ENCODE measurements around the gene NR1I2. TPM values are rescaled to one million over a fixed set of nuclear protein-coding genes. Genes with fewer than 3 reads are reported as not detected.

NR1I2 gene
- polyA plus RNA-seq: under 1 TPM in 1 of 3 donors, not detected in 2; 0.13 TPM

DNA sequence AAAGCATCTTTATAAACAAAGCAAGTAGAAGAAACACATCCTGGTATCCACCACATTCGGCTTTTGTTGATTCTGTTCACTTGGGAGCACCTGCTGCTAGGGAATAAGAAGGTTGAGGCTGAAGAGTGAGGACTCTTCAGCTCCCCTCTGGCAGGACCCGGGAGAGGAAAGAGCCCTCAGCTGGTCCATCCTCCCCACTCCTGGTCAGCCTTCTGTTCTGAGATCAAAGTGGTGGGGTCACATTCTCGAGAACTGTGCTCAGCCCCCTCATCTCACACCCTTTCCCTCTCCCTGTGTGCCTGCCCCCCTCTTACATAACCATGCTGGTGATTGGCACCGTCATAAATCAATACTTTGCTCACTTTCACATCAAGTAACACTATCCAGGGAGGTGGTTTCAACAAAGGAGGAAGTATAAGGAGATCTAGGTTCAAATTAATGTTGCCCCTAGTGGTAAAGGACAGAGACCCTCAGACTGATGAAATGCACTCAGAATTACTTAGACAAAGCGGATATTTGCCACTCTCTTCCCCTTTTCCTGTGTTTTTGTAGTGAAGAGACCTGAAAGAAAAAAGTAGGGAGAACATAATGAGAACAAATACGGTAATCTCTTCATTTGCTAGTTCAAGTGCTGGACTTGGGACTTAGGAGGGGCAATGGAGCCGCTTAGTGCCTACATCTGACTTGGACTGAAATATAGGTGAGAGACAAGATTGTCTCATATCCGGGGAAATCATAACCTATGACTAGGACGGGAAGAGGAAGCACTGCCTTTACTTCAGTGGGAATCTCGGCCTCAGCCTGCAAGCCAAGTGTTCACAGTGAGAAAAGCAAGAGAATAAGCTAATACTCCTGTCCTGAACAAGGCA is at the start of gene NR1I2:
NR1I2 (plus strand) TSS at position 772 of the 869 bp plus-strand sequence.
- no peak within 1 kb of the TSS for H3K27ac ChIP-seq (ENCODE audit: low read depth, low read length)
- WGBS, 3 donors: 71 to 76% (median 74%) methylated on average over 10 of the region's 10 CpGs

DNA sequence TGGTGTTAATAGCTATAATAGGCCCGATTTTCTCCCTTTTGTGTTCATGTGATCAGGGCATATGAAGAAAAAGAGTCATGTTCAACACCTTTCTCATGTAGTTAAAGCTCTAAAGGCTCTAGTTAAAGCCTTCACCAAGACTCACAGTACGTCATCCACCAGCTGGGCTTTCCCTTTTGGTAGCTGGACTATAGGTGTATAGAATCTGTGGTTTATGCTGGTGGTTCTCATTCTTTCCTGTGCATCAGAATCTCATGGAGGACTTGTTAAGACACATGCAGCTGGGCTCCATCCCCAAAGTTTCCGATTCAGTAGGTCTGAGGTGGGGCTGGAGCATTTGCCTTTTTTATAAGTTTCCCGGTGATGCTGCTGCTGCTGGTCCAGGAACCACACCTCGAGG is 48.1 kb upstream of the NR1I2 start:
- 92 to 94% (median 94%) methylated on average over 5 of the region's 5 CpGs for WGBS, 3 donors

DNA sequence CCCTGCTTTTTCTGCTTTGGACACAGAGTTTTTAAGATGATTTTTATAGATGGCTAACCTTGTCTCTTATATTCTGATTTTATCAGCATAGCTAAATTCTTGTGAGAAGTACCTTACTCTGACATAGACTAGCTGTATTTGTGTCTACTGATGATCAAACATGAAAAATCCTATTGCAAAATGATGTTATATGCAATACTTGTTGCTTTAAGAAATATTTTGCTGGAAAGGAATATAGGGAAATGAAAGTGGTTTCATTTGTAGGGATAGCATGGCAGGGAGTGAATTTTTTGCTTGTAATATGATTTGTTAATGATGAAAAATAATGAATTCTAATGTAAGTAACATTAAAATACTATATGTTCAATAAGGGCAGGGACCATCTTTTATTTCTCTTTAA is 43.2 kb upstream of the NR1I2 start:
- H3K27ac ChIP-seq (ENCODE audit: low read depth, low read length): no peak overlapping the region

More for the DNA sequence above, 48.1 kb upstream of the NR1I2 start:
- H3K27ac ChIP-seq (ENCODE audit: low read depth, low read length): no peak overlapping the region

DNA sequence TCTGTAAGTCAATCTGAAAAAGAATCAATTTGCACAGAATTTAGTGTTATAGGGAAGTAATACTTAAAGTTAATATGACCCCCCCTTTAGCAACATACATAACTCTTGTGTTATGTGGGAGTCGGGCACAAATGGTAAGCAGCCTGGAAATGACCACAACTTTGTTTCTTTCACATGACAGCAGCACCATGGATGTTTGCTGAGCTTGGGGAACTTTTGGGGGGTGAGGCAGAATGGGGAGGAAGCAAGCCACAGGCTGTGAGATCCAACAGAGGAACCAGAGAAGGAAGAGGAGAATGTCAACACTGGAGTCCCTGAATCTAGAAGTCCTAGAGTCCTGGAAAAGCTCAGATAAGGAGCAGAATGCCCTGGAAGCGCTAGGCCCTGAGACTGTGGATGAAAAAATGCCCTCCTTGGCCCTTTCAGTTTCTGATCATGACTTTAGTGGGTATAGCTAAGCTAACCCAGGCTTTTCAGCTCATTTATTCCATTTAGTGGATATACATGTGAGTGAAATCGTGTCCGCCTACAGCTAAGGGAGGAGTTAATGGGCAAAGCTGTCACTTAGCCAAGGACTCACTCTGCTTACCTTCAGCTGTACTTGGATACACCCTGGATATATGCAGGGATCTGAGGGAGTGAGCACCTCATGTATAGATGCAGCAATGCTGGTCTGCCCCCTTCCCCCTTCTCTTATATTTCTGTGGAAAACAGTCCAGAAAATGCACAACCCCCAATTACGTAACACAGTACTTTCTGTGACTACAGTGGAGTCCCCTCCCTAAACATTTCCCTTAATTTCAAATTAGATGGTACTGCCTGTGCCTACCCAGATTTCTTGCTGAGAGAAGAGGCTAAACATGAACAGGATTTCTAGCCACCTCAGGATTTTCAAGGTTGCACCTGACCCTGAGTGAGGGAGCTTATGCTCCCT is 40.0 kb upstream of the NR1I2 start:
- WGBS, 3 donors: 76 to 86% (median 84%) methylated on average over 5 of the region's 5 CpGs

DNA sequence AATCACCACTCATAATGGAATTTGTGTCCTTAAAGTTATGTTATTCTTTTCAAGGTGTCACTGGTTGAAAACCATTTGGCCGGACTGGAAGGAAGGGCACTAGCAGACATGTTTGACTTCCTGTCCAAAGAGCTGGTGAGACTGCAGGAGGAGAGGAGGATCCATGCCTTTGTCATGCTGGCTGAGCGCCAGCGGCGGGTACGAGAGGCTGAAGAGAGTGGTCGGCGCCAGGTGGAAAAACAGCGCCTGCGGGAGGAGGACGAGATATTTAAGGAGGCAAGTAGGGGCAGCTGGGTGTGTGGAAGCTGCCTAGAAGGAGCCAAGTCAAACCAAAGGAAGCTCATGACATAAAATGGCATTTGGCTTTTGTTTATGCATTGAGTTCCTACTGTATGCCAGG is 38.0 kb upstream of the NR1I2 start:
- WGBS, 3 donors: 91 to 96% (median 92%) methylated on average over 10 of the region's 10 CpGs
- H3K27ac ChIP-seq (ENCODE audit: low read depth, low read length): no peak overlapping the region

More for the DNA sequence above, 40.0 kb upstream of the NR1I2 start:
- no peak overlapping the region for H3K27ac ChIP-seq (ENCODE audit: low read depth, low read length)

DNA sequence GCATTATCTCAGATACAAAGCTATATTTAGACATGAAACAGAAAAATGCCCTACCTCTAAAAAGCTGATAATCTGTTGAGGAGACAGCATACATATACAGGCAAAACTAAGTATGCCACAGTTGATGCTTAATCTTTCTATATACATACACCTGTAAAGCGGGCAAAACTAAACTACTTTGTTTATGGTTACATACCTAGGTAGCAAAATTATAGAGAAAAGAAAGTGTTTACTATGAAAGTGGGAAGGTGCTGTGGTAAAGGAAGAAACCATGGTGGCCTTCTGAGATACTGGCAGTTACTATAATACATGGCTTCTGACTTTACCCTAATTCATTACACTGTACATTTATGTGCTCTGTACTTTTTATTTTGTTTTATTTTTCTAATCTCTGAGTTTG is 36.0 kb upstream of the NR1I2 start:
- no peak overlapping the region for H3K27ac ChIP-seq (ENCODE audit: low read depth, low read length)
- WGBS, 3 donors: 99 to 100% (median 100%) methylated on average over 1 of the region's 1 CpG

DNA sequence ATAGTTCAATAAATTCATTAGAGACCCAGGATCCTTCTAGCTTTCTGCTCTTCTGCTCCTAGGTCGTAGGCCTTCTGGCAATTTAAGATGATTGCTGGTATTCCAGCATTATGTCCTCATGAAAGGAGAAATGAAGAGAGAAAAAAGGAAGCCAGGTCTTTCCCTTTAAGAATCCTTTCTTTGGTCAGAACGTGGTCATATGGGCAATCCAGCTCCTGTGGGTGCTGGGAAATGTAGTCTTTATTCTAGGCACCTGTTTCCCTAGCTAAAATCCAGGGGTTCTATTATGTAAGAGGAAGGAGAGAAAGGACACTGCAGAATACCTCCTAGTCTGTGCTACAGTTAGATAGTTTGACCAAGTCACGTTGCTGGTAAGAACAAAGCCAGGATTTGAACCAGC is 35.5 kb upstream of the NR1I2 start:
- WGBS, 3 donors: 66 to 70% (median 69%) methylated on average over 3 of the region's 3 CpGs
- no peak overlapping the region for H3K27ac ChIP-seq (ENCODE audit: low read depth, low read length)

DNA sequence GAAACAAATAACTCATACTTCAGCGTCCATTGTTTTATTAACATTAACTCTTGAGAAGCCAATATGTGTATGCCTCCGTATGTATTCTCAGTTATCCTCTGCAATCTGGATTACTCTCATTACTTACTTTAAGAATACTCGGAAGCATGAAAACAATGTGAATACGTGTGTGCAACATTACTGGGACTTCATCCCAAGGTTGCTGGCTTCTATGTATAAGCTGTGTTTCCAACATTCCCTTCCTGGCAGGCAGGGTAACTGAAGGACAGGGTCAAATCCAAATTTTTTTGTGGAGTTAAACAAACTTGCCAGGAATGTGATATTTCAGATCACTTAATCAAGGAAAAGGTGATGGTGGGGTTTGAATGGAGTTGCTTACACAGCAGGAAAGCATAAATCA is 34.5 kb upstream of the NR1I2 start:
- 67 to 75% (median 69%) methylated on average over 4 of the region's 4 CpGs for WGBS, 3 donors
- H3K27ac ChIP-seq (ENCODE audit: low read depth, low read length): no peak overlapping the region

DNA sequence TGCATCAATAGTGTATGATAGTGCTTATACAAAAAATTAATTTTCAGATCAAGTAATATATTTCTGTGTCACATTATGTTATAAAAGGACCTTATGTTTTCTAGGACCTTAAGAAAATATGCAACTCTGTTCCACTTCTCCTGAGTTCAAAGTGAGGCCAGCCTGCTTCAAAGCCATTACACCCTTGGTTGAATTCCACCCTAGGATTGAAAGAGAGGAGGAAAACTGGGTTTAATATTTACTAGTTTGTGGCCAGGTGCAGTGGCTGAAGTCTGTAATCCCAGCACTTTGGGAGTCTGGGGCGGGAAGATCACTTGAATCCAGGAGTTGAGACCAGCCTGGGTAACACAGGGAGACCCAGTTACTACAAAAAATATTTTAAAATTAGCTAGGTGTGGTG is 32.9 kb upstream of the NR1I2 start:
- WGBS, 3 donors: 84 to 100% (median 90%) methylated on average over 1 of the region's 1 CpG
- no peak overlapping the region for H3K27ac ChIP-seq (ENCODE audit: low read depth, low read length)

DNA sequence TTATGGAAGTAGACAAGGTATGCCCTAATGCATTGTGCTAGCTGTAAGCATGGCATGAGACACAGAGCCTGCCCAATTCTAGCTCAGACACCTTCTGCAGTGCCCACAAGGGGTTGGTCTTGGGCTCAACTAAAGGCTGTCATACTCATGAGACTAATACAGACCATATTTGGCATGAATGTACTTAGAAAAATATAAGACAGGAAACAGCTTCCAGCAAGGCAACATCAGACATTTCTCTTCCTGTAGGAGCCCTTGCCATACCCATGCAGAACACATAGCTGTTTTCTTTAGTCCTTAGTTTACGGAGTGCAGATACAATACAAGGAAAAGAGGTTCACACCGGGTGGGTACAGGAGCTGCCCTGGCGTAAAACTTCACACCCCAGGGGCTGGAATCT is 30.5 kb upstream of the NR1I2 start:
- WGBS, 3 donors: 67 to 80% (median 79%) methylated on average over 3 of the region's 3 CpGs
- H3K27ac ChIP-seq (ENCODE audit: low read depth, low read length): no peak overlapping the region

DNA sequence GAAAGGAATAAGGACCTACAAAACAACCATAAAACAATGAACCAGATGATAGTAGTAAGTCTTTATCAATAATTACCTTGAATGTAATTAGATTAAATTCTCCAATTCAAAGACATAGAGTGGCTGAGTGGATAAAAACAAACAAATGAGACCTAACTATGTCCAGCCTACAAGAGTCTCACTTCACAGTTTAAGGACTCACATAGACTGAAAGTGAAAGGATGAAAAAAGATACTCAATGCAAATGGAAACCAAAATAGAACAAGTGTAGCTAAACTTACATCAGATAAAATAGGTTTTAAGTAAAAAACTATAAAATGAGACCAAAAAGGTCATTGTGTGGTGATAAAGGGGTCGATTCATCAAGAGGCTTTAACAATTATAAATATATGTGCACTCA is 21.9 kb upstream of the NR1I2 start:
- no peak overlapping the region for H3K27ac ChIP-seq (ENCODE audit: low read depth, low read length)
- WGBS, 3 donors: 78 to 89% (median 82%) methylated on average over 1 of the region's 1 CpG

DNA sequence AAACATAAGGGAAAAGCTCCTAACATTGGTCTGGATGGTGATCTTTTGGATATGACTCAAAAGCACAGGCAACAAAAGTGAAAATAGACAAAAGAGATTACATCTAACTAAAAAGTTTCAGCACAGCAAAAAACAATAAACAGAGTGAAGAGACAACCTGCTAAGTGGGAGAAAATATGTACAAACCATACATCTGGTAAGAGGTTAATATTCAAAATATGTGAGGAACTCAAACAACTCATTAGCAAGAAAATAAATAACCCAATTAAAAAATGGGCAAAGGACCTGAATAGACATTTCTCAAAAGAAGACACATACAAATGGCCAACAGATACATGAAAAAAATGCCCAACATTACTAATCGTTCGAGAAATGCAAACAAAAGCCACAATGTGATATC is 19.0 kb upstream of the NR1I2 start:
- no peak overlapping the region for H3K27ac ChIP-seq (ENCODE audit: low read depth, low read length)
- 94 to 95% (median 95%) methylated on average over 2 of the region's 2 CpGs for WGBS, 3 donors

DNA sequence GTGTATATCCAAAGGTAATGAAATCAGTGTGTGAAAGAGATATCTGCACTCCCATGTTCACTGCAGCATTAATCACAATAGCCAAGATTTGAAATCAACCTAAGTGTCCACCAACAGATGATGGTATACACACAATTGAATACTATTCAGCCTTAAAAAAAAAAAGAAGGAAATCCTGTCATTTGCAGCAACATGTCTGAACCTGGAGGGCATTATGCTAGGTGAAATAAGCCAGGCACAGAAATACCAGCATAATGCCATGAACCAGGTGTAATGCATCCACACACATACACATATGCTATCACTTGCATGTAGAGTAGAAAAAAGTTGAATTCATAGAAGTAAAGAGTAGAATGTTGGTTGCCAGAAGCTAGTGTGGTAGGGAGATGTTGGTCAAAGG is 18.4 kb upstream of the NR1I2 start:
- no peak overlapping the region for H3K27ac ChIP-seq (ENCODE audit: low read depth, low read length)

DNA sequence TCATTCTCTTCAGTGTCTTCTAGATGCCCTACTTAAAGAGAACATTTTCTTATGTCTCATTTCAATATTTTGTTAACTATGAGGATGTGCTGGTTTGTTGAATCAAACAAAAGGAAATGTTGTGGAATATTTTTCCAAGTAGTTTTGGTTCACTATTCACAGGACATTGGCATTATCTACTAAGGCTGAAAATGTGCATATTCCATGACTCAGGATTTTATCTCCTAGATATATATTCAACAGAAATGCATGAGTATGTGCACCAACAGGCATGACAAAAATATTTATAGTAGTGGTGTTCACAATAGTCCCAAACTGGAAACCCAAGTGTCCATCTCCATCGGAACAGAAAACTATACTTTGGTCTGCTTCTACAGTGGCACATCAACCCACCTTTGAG is 16.7 kb upstream of the NR1I2 start:
- WGBS, 3 donors: 91 to 100% (median 94%) methylated on average over 1 of the region's 1 CpG

DNA sequence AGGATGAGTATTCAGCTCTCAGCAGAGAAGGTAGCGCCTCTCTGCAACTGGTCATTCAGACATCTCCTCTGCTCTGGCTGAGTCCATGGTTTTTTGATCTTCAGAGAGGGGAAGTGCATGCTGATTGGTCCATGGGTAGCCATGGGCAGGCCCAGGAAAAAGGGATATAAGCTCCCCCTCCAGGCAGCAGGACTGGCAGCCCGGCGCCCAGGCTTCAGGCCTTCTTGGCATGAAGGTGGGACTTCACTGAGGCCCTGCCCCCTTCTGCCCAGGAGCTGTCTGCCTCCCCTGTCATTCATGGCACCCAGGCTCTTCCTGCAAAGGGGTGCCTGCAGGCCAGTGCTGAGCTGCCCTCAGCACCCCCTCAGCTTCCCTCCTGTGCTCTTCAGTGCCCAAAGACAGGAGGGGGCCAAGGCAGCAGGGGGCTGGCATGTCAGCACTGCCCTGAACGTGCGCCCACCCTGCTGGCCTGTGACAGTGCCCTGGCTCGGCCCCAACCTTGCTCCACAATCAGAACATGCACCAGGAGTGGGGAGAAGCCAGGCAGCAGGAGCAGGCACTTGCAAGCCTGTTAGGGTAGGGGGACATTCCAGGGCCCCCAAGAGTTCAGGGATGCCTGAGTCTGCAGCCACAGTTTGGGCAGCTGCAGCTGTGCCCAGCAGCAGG is 13.8 kb upstream of the NR1I2 start:
- 90 to 94% (median 92%) methylated on average over 5 to 6 of the region's 6 CpGs for WGBS, 3 donors
- H3K27ac ChIP-seq (ENCODE audit: low read depth, low read length): no peak overlapping the region

More for the DNA sequence above, 16.7 kb upstream of the NR1I2 start:
- no peak overlapping the region for H3K27ac ChIP-seq (ENCODE audit: low read depth, low read length)

DNA sequence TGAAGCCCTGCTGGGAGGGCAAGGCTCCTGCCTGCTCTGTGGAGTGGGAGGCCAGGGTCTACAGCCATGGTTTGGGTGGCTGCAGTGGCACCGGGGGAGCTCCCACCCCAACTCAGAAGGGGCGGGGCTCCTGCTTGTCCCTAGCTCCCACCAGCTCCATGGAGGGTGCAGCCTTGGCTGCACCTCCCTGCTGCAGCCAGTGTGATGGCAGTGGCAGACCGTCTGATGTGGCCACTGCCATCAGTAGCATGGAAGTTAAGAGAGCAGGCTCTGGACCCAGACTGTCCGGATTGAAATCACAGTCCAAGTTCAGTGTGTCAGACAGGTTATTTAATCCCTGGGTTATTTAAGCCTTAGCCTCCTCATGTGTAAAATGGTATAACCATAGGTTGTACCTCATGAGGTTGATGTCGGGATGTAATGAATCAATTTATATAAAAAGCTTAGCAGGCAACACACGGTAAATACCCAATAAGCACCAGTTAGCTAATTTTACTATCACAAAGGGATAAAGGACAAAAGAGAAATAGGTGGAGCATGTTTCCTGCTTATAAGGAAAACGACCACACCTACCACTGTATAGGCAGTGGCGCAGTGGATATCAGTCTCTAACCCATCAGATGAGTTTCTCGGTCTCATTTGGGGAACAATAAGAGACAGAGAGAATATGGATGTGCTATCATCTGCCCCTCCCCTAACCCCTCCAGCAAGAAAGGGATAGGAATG is 13.1 kb upstream of the NR1I2 start:
- H3K27ac ChIP-seq (ENCODE audit: low read depth, low read length): no peak overlapping the region
- WGBS, 3 donors: 87 to 90% (median 88%) methylated on average over 9 of the region's 9 CpGs

DNA sequence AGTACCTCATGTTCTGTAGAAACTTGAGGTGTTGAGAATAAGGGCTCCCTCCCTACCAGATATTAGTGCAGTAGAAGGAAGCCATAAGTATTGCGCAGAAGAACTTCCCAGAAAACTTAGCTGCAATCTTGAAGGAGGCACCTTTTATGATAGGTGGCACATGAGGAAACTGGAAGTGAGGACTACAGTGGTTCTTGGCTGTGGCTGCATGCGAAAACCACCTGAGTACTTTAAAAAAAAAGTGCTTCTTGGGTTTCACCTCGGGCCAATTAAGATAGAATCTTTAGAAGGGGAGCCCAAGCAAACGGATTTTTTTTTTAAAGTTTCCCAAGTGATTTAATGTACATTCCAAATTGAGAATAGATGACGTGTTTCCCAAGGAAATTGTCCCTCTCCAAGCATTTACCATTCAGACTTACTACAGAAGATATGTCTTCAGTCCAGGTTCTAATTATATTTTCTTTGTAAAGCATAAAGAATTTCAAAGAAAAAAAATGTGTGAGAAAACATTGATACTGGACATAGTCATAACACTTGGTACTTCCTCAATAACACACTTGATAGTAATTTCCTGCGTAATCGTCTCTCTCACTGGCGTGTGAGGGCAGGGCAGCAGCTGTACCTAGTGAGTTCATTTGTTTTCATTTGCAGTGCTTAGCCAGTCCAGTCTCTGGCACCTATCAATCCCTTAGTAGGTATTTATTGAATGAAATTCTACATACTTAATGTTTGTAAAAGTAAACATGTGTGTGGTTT is 12.3 kb upstream of the NR1I2 start:
- no peak overlapping the region for H3K27ac ChIP-seq (ENCODE audit: low read depth, low read length)
- WGBS, 3 donors: 58 to 74% (median 59%) methylated on average over 8 of the region's 8 CpGs

DNA sequence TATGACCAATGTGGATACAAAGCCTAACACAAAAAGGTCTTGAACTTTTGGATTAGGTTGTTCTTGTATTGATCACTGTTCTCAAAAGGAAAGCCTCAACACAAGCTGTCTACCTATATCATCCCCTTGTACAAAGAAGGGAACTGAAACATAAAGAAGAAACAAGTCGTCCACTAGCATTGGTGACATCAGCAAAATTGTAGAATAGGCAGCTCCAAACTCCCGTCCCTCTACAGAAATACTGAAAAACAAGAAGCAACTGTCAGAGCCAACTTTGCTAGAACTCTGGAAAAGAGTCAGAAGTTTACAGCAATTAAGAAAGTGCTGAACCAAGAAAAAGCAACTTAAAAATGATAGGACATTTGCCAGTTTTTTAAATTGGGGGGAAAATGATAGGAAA is 7.5 kb upstream of the NR1I2 start:
- WGBS, 3 donors: 28 to 58% (median 33%) methylated on average over 2 of the region's 2 CpGs
- H3K27ac ChIP-seq (ENCODE audit: low read depth, low read length): no peak overlapping the region

Measured in adipose tissue (tissue), 3 donors.